H1 (cell line): ENCODE results near the gene S100A13.
A peak's percentile ranks its signal among the peaks of the same experiment; 100 is the strongest.

Source experiments
- CHD1 ChIP-seq: IDR thresholded peaks from 2 replicates; pipeline ENCODE4 v1.6.1; 2012; ENCODE audit warnings: low read depth, low read length, improper control_type of control experiment
- EZH2 ChIP-seq: fragments of 200-600 bp; sonication (generic); IDR thresholded peaks from 2 replicates; pipeline ENCODE4 v1.7.1; 2012; ENCODE audit warnings: low read depth, mild to moderate bottlenecking, moderate library complexity, low read length, inconsistent platforms; ENCODE audit not compliant: severe bottlenecking
- FOSL1 ChIP-seq: IDR thresholded peaks from 2 replicates; pipeline ENCODE4 v1.6.1; 2011; ENCODE audit warnings: mild to moderate bottlenecking, low read depth, low read length, moderate library complexity; ENCODE audit not compliant: insufficient read depth
- MAFK ChIP-seq: IDR thresholded peaks from 2 replicates; pipeline ENCODE4 v1.6.1; 2012; ENCODE audit warnings: low read depth, mild to moderate bottlenecking, improper control_type of control experiment, low read length
- TBP ChIP-seq: IDR thresholded peaks from 2 replicates; pipeline ENCODE4 v1.6.1; 2011; ENCODE audit warnings: low read depth, low read length, improper control_type of control experiment
- TEAD4 ChIP-seq: IDR thresholded peaks from 2 replicates; pipeline ENCODE4 v1.6.1; 2012; ENCODE audit warnings: low read depth, low read length, inconsistent platforms, mixed read lengths
- TF ChIP-seq, protein P1 (sequence below), 3 experiments: IDR thresholded peaks; 1 replicate in 2 of 3; 2 replicates in 1 of 3; pipeline versions ENCODE4 v1.5.1 to v1.6.1; 2011; ENCODE audit warnings: low read length in 3 of 3, mild to moderate bottlenecking in 3 of 3, inconsistent platforms in 2 of 3, low read depth in 1 of 3, moderate library complexity in 1 of 3; ENCODE audit not compliant: insufficient read depth in 1 of 3; ENCODE audit errors: control extremely low read depth in 1 of 3

DNA sequence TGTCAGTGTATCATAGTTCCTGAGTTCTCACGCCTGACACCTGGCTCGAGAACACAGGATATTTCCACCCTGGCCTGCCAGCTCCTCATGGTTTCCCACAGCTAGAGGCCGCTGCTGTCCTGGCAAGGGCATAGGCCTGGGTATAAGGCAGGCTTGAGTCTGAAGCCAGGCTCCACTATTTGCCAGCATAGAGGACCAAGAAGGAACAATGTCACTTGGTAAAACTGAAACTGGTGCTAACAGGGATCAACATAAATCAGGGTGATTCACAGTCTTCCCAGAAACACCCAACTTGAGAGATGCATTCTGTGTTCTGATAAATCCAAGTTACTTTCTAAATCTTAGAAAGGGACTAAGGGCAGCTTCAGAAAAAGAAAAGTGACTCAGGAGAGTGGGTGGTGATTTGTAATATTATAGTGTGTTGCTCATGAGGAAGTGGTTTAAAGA, 54.7 kb downstream of the S100A13 start:
- TF ChIP-seq EZH2: no peak
- TF ChIP-seq, protein P1, sequence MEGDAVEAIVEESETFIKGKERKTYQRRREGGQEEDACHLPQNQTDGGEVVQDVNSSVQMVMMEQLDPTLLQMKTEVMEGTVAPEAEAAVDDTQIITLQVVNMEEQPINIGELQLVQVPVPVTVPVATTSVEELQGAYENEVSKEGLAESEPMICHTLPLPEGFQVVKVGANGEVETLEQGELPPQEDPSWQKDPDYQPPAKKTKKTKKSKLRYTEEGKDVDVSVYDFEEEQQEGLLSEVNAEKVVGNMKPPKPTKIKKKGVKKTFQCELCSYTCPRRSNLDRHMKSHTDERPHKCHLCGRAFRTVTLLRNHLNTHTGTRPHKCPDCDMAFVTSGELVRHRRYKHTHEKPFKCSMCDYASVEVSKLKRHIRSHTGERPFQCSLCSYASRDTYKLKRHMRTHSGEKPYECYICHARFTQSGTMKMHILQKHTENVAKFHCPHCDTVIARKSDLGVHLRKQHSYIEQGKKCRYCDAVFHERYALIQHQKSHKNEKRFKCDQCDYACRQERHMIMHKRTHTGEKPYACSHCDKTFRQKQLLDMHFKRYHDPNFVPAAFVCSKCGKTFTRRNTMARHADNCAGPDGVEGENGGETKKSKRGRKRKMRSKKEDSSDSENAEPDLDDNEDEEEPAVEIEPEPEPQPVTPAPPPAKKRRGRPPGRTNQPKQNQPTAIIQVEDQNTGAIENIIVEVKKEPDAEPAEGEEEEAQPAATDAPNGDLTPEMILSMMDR (IDR thresholded peaks at IDR 0.05; ENCODE audit: control extremely low read depth in 1 of 3, insufficient read depth in 1 of 3, low read depth in 1 of 3, low read length in 3 of 3): peak; percentile 91 to 95 (median 92)
- no peak for TF ChIP-seq CHD1
- TF ChIP-seq TBP: no peak
- no peak for TF ChIP-seq TEAD4
- TF ChIP-seq FOSL1: no peak
- no peak for TF ChIP-seq MAFK
